NT2/D1 (cell line): ENCODE results near the gene SIAH1.

Source experiments
- DNase-seq: peaks from one replicate; pipeline ENCODE4 v3.0.0-alpha.2; 2011; ENCODE audit warnings: low read depth, low spot score
- H3K27me3 ChIP-seq: 2 replicates; pipeline ENCODE4 v1.6.0; 2011; ENCODE audit warnings: mild to moderate bottlenecking; ENCODE audit not compliant: insufficient read length, insufficient read depth
- H3K36me3 ChIP-seq: 2 replicates; pipeline ENCODE4 v1.6.1; 2011; ENCODE audit warnings: mild to moderate bottlenecking, low read length, mixed read lengths; ENCODE audit not compliant: insufficient read depth, insufficient read length
- H3K4me1 ChIP-seq: 2 replicates; pipeline ENCODE4 v1.5.1; 2011; ENCODE audit not compliant: insufficient read depth, insufficient read length
- H3K4me3 ChIP-seq: 2 replicates; pipeline ENCODE4 v1.5.1; 2011; ENCODE audit warnings: low read depth; ENCODE audit not compliant: insufficient read length
- H3K9ac ChIP-seq: 2 replicates; pipeline ENCODE4 v1.6.0; 2011; ENCODE audit warnings: low read depth; ENCODE audit not compliant: insufficient read length
- H3K9me3 ChIP-seq: 2 replicates; pipeline ENCODE4 v1.5.1; 2011; ENCODE audit warnings: mild to moderate bottlenecking, low read length; ENCODE audit not compliant: insufficient read depth
- SUZ12 ChIP-seq: IDR thresholded peaks from 2 replicates; pipeline ENCODE4 v1.6.1; 2011; ENCODE audit not compliant: insufficient read length, insufficient read depth; ENCODE audit errors: extremely low read depth
- YY1 ChIP-seq: IDR thresholded peaks from 2 replicates; pipeline ENCODE4 v1.6.1; 2011; ENCODE audit not compliant: insufficient read length, insufficient read depth
- ZNF274 ChIP-seq: IDR thresholded peaks from 2 replicates; pipeline ENCODE4 v1.6.1; 2011; ENCODE audit warnings: mild to moderate bottlenecking, low read depth, low read length

The SIAH1 gene

DNA sequence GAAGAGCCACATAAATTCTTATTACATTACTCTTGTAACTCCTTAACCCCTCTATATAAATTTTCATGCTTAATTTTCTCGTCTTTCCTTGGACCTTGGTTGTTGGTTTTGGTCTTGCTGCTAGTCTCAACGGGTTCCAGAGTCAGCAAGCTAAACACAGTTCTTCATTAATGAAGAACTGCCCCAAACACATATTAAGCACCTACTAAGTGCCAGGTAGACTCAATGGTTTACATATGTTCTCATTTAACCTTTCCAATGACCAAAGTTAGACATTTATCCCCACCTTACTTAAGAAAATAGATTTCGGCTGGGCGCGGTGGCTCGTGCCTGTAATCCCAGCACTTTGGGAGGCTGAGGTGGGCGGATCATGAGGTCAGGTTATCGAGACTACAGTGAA, 15.0 kb downstream of the SIAH1 start:
- H3K9ac ChIP-seq = no peak overlapping the region
- no peak overlapping the region for H3K4me3 ChIP-seq
- no peaks in the 10 kb centered on the region for H3K36me3 ChIP-seq
- no peaks in the 10 kb centered on the region for H3K27me3 ChIP-seq
- DNase-seq = no peak
- H3K4me1 ChIP-seq = peaks cover 3% of the 10 kb centered on the region
- TF ChIP-seq SUZ12 (no peak), YY1 (no peak), ZNF274 (no peak)
- H3K9me3 ChIP-seq = no peaks in the 10 kb centered on the region

DNA sequence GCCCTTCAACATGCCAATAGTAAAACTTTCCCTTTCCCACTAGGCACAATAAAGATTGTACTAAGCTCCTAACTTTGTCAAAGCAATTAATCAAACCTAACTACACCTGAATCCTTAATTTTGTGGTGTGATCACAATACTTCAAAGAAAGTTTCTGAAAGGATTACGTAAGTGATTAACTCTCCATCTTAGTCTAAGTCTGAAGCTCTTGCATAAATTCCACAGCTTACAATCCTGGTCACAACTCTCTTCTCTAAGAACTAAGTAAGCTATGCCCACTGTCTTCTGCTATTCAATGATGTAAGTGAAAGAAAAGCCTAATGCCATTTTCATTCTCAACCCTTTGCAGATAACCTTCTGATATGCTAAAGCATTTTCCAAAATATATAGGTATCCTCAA, 15.4 kb downstream of the SIAH1 start:
- TF ChIP-seq YY1 (no peak), ZNF274 (no peak), SUZ12 (no peak)
- no peaks in the 10 kb centered on the region for H3K9me3 ChIP-seq
- no peak for DNase-seq
- H3K9ac ChIP-seq = no peak overlapping the region
- H3K36me3 ChIP-seq = no peaks in the 10 kb centered on the region
- H3K4me1 ChIP-seq = peaks cover 3% of the 10 kb centered on the region
- H3K27me3 ChIP-seq = no peaks in the 10 kb centered on the region
- H3K4me3 ChIP-seq = no peak overlapping the region

DNA sequence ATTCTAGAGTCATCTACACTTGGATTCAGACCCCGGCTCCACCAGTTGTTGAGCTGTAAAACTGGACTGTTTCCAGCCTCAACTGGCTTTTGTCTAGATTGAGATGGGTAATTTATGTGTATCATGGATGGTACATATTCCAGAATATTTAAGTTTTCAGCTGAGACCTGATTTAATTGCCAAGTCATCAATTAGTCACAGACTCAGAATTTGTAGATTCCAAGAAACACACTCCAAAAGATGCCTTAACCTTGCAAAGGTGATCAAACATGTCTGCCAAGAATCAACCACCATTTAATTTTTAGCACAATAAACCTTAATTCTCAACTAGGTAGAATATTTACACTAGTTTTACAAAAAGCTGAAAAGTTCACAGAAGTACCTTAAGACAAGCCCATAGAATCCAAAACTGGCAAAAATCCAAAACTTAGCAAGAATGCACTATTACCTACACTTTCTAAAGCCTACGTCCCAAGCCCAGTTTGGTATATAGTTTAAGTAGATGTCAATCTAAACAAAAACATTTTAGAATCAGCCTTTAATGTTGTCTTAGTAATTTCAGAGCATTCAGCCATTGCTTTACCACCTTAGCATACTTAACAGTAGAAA, 17.7 kb downstream of the SIAH1 start:
- Histone ChIP-seq H3K4me3 (no peak overlapping the region), H3K36me3 (peaks cover 2% of the 10 kb centered on the region), H3K9me3 (no peaks in the 10 kb centered on the region), H3K4me1 (peaks cover 3% of the 10 kb centered on the region), H3K9ac (no peak overlapping the region), H3K27me3 (no peaks in the 10 kb centered on the region)
- TF ChIP-seq ZNF274 = no peak
- no peak for TF ChIP-seq SUZ12
- TF ChIP-seq YY1 = no peak
- DNase-seq = no peak

DNA sequence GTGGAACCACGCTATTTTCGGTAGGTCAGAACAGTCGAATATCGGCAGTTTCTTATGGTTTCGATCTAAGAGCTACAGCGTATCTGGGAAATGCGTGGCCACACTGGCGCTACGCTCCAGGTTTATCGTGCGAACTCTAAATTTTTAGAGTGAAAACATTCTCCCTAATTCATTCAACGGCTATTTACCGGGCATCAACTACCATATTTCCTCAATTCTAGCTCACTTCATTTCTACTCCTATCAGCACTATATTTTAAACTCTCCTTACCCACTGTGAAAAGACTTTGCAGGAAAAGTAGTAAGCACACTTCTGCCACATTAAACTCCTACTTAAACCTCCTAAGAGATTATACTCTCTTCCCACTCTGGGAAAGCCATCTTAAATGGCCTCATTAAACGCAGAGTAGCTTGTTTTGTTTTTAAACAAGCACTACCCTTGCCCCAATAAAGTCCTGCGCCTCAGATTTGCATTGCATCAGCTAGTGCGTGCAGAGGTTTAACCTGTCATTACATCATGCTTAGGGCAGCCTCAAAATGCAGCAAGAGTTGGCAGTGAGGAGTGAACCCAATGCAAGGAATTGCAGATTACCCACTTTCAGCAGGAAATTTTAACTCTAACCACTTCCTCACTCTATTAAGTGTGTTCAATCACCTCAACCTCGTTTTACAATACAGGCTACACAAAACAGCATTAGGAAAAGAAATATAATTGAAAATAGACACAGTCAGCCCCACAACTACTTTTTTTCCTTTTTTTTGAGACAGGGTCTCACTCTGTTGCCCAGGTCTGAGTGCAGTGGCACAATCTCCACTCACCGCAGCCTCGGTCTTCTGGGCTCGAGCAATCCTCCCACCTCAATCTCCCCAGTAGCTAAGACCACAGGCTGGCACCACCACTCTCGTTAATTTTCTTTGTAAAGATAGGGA, 18.8 kb downstream of the SIAH1 start:
- Histone ChIP-seq H3K4me3 (peak overlapping the region; percentile 50), H3K4me1 (peaks cover 3% of the 10 kb centered on the region), H3K27me3 (no peaks in the 10 kb centered on the region), H3K9me3 (no peaks in the 10 kb centered on the region), H3K36me3 (peaks cover 13% of the 10 kb centered on the region), H3K9ac (peak overlapping the region; percentile 53)
- TF ChIP-seq YY1 (no peak), SUZ12 (no peak), ZNF274 (no peak)
- DNase-seq = no peak

DNA sequence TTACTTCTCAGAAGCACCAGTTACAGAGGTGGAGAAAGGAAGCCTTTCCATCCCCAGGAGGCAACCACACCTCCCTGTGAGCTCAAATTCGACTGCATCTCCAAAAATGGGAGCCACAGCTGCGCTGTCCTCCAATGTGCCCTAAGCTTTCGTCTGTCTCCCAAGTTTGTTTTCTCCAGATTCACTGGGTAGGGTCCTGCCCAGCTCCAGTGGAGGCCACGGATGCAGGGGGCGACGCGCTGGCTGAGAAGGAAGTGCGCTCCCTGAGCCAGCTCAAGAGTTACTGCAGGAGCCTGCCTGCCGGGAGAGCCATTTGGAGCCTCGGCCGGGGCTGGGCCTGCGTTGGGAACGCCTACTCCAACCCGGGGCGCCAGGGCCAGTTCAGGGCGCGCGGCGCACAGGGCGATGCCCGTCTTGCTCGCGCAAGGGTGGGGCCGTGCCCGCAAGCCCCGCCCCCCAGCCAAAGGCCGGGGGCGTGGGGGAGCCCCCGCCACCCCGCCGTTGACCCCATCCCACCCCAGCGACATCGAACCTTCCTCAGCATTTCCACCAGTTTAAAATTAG, 19.5 kb downstream of the SIAH1 start:
- no peak for TF ChIP-seq SUZ12
- no peak for TF ChIP-seq ZNF274
- TF ChIP-seq YY1 = no peak
- Histone ChIP-seq H3K9me3 (no peaks in the 10 kb centered on the region), H3K4me1 (peaks cover 3% of the 10 kb centered on the region), H3K4me3 (peak overlapping the region; percentile 50), H3K36me3 (peaks cover 15% of the 10 kb centered on the region), H3K27me3 (no peaks in the 10 kb centered on the region), H3K9ac (peak overlapping the region; percentile 61)
- DNase-seq = peak; percentile 79

DNA sequence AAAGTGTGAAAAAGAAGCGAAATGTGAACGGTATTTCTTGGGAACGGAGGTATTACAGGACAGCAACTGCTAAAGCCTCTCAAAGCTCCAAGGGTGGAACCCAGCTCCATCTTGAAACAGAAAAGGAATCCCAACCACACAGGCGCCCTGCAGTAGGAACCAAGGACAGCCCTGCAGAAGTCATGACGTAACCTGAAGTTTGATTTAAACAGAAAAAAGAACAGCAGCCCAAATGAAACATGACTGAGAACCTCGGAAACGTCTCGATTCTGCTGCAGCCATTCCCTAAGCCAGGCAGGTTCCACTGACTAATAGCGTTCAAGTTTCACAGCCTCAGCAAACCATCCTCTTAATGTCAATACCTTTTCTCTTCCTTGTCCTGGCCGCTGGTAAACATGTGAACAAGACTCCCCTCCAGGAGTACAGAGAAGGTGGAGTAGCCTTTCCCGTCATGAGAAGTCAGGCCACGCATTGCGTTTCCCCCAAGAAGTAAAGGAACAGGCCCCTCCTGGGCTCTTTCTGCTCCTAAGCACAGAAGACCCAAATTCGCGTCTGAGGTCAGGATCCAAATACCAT, 20.1 kb downstream of the SIAH1 start:
- peaks cover 15% of the 10 kb centered on the region for H3K36me3 ChIP-seq
- H3K9ac ChIP-seq = peak overlapping the region; percentile 61
- no peaks in the 10 kb centered on the region for H3K9me3 ChIP-seq
- TF ChIP-seq YY1 = no peak
- TF ChIP-seq ZNF274 = no peak
- no peak for TF ChIP-seq SUZ12
- peaks cover 3% of the 10 kb centered on the region for H3K4me1 ChIP-seq
- peak overlapping the region; percentile 34 for H3K4me3 ChIP-seq
- no peaks in the 10 kb centered on the region for H3K27me3 ChIP-seq
- DNase-seq = no peak

DNA sequence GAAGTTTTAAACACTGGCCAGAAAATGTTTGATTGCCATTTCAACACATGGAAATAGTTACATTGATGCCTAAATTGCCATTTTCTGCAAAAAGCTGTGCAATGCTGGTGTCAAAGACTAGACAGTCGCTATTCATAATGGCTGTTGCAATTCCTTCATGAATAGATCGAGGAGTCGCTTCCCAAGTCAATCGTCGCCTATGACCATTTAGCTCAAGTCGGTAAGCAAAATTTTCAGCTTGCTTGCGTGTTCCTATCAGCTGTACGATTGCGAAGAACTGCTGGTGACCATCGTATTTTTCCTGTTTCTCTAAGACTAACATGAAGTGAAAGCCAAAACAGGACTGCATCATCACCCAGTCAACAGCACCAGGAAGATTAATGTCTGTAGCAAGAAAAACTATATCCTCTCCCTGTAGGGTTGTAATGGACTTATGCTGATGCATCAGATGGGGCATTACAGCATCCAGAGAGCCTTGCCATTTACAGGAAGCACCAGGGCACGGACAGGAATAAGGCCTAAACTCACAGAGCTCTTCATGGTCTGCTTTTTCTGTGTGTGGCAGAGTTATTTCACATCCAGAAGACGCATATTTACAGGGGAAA, 23.6 kb downstream of the SIAH1 start:
- Histone ChIP-seq H3K27me3 (no peaks in the 10 kb centered on the region), H3K9ac (no peak overlapping the region), H3K4me3 (no peak overlapping the region), H3K9me3 (no peaks in the 10 kb centered on the region), H3K4me1 (peaks cover under 1% of the 10 kb centered on the region), H3K36me3 (peaks cover 28% of the 10 kb centered on the region)
- TF ChIP-seq SUZ12 = no peak
- TF ChIP-seq YY1 = no peak
- TF ChIP-seq ZNF274 = no peak
- no peak for DNase-seq
